ENCODE measurements around the gene TBXAS1. TPM values are rescaled to one million over a fixed set of nuclear protein-coding genes. Genes with fewer than 3 reads are reported as not detected.

TBXAS1 gene
- total RNA-seq, 1 donor from 2014 or later: 7.2 TPM

DNA sequence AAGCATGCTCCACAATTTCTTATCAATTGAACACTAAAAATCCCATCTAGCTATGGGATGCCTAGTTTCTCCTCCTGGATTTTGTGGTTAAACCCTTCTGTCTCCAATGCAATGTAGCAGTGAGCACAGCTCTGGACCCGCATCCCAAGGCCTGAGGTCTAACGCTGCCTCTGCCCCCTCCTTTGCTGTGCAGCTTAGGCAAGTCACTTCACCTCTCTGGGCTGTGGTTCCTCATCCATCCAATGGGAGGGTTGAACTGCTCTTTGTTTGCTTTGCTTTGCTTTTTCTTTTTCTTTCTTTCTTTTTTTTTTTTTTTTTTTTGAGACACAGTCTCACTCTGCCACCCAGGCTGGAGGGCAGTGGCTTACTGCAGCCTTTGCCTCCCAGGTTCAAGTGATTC, 164.5 kb downstream of the TBXAS1 start:
- intact Hi-C loops (cut with micrococcal nuclease): no loop called here

DNA sequence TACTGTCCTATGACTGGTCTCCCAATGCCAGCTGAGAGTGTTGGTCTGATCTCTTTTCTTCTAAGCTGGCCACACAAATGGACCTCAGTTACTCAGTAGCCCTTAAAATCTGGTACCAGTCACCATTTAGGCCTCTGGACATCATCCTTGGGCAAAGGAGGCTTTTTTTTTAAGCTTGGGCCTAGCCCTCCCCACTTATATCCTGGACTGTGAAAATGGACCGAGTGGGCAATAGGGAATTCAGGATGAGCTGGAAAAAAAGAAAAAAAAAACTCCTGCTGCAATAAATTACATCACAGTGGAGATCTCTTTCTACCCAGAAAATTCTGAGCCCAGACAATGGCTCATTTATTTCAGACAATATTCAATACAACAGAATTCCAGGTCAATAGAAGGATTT, 165.3 kb downstream of the TBXAS1 start:
- intact Hi-C loops (cut with micrococcal nuclease): no loop called here

DNA sequence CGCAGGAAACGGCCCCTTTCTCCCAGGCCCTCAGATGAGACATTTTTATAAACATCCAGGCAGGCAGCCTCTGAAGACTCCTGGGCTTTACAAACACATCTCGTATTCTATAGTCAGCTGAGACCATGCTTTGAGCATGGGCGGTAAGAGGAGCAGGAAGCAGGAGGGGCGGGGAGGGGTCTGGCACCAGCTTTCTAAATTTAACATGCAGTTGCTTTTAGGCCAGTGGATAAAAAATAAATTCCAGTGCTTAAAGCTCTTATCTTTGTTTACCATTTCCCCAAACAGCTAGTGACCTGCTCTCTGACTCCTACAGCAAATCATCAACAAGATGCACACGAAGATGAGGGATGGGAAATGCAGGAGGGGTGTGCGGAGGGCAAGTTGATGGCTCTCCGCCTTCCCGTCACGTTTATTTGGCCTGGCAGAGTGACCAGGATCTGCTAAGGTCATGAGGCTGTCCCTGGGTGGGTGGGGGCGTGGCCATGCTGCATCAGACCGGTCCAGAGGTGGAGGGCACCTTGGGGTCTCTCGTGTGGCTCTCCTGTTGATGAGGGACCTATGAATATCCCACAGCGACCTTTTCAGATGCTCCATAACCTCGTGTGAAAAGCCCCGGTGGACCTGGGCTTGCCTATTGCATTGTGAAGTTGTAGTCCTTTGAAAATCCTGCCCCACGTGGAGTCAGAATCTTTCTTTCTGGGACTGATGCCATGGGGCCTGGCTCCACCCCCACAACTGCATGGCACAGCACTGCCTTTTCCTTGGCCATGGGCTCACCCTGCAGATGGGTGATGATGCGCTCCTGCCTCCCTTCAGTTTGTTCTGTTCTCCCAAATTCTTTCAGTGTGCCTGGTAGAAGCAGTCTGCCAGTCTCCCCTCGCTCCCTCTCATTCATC, 166.2 kb downstream of the TBXAS1 start:
- intact Hi-C loops (cut with micrococcal nuclease): no loop called here

- intact Hi-C loops (cut with micrococcal nuclease): no loop called here
Measured at GRCh38 chr7:139998572-139998971, 169.5 kb downstream of the TBXAS1 start.

DNA sequence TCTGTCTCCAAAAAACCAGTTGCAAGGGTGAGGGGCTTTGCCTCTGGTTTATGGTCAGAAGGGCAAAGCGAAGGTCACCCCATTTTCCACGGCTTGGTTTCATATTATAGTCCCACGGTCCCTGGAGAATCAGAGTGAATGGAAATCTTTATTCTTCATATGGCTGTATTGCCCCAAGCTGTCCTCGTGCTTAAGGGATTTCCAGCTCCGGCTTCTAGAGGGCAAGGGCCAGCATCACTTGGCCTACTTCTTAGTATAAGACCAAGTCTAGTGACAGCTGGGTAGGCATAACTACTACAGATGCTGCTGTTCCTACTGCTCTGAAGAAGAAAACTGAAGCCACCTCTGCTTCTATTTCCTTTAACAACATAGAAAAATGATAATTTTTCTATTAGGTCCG, 170.5 kb downstream of the TBXAS1 start:
- intact Hi-C loops (cut with micrococcal nuclease): no loop called here

GRCh38 chr7:140000666-140001268, 171.7 kb downstream of the TBXAS1 start:
- intact Hi-C loops (cut with micrococcal nuclease): loop anchor here (1.0 kb wide), 1 partner anchor 280 kb away; no protein-coding TSS in a partner anchor

DNA sequence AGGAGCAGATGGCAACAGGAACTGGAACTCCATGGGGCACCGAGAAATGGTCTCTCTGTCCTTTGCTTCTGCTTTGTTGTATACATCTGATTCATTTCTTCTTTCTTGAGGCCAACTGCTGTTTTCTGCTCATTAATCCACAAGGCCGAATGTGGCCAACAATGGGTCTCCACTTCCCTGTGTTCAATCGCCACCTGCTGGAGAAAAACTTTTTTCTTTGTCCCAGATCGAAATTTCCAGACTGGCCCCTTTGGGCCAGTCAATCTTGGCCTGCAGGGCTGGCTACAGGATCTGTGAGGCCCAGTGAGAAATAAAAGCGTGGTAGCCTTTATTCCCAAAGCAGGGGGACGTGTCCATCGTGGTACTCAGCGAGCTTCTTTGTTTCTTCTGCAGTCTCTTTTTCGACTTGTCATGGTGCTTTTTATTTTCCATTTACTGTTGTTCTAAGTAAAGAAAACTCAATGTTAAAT, 174.9 kb downstream of the TBXAS1 start:
- intact Hi-C loops (cut with micrococcal nuclease): loop anchor here (1.0 kb wide), 3 partner anchors 402 to 570 kb away; no protein-coding TSS in a partner anchor

- intact Hi-C loops (cut with micrococcal nuclease): loop anchor here (1.0 kb wide), 3 partner anchors 402 to 570 kb away; no protein-coding TSS in a partner anchor
Measured at GRCh38 chr7:140004672-140005071, 175.6 kb downstream of the TBXAS1 start.

- intact Hi-C loops (cut with micrococcal nuclease): no loop called here
Measured at GRCh38 chr7:140005341-140005740, 176.3 kb downstream of the TBXAS1 start.

GRCh38 chr7:140005754-140006503, 176.9 kb downstream of the TBXAS1 start:
- intact Hi-C loops (cut with micrococcal nuclease): no loop called here

- intact Hi-C loops (cut with micrococcal nuclease): no loop called here
Measured at GRCh38 chr7:140006600-140006999, 177.5 kb downstream of the TBXAS1 start.

GRCh38 chr7:140007051-140007690, 178.1 kb downstream of the TBXAS1 start:
- intact Hi-C loops (cut with micrococcal nuclease): no loop called here

DNA sequence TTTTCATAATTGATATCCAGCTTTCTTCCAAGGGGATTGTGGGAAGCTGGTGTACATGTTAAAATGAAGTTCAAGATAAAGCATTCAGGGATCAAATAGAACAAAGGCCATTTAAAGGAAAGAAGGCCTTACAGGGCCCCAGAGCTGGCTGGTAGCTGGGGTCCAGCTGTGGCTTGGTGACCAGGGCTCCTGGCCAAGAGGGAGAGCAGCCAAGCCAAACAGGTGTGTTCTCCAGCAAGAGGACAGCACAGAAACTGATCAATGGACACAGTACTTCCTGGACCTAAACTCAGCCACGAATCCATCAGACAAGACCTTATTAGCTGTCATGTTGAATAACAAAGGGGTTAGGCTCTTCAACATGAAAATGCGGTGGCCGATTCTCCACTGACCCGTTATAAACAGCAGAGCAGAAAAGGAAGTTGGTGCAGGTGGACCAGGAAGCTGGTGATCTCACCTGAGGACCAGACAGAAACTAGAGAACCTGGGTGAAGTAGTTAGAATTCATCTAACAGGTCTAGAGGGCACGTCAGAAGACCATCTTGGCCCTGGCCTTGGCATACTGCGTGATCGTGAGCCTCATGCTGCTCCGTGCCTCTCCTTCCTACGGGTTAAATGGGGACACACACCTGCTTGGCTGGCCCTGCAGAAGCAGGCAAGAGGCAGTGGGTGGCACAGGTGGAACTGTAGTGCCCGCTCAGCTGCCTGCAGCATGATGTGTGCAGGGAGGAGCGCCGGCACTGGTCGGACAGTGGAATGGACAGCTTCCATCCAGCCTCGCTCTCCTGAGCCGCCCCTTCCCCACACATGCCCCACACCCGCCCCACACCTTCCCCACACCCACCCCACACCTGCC, 179.9 kb downstream of the TBXAS1 start:
- intact Hi-C loops (cut with micrococcal nuclease): no loop called here

DNA sequence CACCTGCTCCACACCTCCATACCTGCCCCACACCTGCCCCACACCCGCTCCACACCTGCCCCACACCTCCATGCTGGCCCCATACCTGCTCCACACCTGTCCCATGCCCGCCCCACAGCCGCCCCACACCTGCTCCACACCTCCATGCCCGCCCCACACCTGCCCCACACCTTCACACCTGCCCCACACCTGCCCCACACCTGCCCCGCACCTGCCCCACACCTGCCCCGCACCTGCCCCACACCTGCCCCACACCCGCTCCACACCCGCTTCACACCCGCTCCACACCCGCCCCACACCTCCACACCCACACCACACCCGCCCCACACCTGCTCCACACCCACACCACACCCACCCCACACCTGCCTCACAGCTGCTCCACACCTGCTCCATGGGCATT, 180.7 kb downstream of the TBXAS1 start:
- intact Hi-C loops (cut with micrococcal nuclease): no loop called here

- intact Hi-C loops (cut with micrococcal nuclease): no loop called here
Measured at GRCh38 chr7:140010194-140010895, 181.3 kb downstream of the TBXAS1 start.

DNA sequence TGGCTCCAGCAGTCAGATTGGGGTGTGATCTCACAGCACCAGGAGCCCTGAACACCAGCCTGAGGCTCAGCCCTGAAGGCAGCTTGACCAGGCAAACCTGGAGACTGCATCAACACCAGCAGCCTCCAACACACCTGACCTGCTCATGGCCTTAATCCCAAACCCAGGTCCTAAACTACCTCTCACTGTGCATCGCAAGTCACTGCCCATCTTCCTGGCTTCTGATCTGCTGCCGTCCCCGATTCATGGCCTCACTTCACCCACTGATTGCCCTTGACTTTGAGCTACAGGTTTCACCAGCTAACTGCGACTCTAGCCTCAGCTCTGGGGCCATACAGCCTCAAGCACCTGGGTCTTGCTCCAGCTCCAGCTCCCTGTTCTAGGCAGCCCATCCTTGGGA, 184.6 kb downstream of the TBXAS1 start:
- intact Hi-C loops (cut with micrococcal nuclease): no loop called here

DNA sequence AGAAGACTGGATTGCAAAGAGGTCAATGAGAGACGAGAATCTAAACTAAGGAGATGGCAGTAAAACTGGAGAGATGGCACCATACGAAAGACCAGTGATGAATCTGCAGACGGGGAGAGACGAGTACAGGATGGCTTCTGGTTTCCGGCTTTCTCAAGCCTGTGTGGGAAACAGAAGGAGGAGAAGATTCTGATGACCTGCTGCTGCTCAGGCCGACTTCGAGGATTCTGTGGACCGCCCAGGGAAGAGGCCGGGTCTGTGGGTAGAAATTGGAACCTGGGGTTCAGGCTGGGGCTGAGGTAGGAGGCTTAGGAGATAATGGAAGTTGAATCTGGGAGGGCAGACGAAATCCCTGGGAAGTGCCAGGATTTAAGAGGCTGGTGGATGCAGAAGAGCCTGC, 185.1 kb downstream of the TBXAS1 start:
- intact Hi-C loops (cut with micrococcal nuclease): no loop called here

GRCh38 chr7:140015471-140015970, 186.5 kb downstream of the TBXAS1 start:
- intact Hi-C loops (cut with micrococcal nuclease): no loop called here

- intact Hi-C loops (cut with micrococcal nuclease): no loop called here
Measured at GRCh38 chr7:140016540-140016939, 187.5 kb downstream of the TBXAS1 start.

Measured in T-helper 1 cell treated with Interleukin-12 subunit alpha and Interleukin-12 subunit beta and Interleukin-4 antibody, amounts not matched to agents 30 ng/mL and 1 ng/mL, for 36 hours (primary cell).